Mesothelial cell of epicardium (in vitro differentiated cells): ENCODE results near the gene REXO1. TPM values are rescaled to one million over a fixed set of nuclear protein-coding genes. Genes with fewer than 3 reads are reported as not detected.

ENCODE experiments used
- DNase-seq, 2 experiments: peaks; one replicate each; pipeline ENCODE4 v3.0.0; 2021; ENCODE audit warnings: low spot score in 2 of 2; ENCODE audit not compliant: unreplicated experiment in 2 of 2
- H3K27ac Mint-ChIP-seq: 2 replicates; pipeline ENCODE4 v1.8.0; 2021; ENCODE audit warnings: mixed read lengths
- H3K27me3 Mint-ChIP-seq: 2 replicates; pipeline ENCODE4 v1.8.0; 2021; ENCODE audit warnings: low read depth, mixed read lengths
- H3K36me3 Mint-ChIP-seq: 2 replicates; pipeline ENCODE4 v1.8.0; 2021; ENCODE audit warnings: mixed read lengths
- H3K4me1 Mint-ChIP-seq: 2 replicates; pipeline ENCODE4 v1.8.0; 2021; ENCODE audit warnings: mixed read lengths
- H3K4me3 Mint-ChIP-seq: 2 replicates; pipeline ENCODE4 v1.8.0; 2021; ENCODE audit warnings: mild to moderate bottlenecking, moderate library complexity, mixed read lengths
- H3K9me3 Mint-ChIP-seq: 2 replicates; pipeline ENCODE4 v1.8.0; 2021; ENCODE audit warnings: mixed read lengths
- total RNA-seq: library from RNA; stranded (reverse); gene quantifications from 3 replicates; pipeline ENCODE4 v1.2.1, GENCODE V29; 2021
- TF ChIP-seq, protein P1 (sequence below): fragments of 200-600 bp; sonication (generic); IDR thresholded peaks from one replicate; pipeline ENCODE4 v1.5.0; 2021; ENCODE audit warnings: antibody characterized with exemption; ENCODE audit not compliant: unreplicated experiment

Gene REXO1
- total RNA-seq, 1 donor from 2014 or later: 46.6 TPM

DNA sequence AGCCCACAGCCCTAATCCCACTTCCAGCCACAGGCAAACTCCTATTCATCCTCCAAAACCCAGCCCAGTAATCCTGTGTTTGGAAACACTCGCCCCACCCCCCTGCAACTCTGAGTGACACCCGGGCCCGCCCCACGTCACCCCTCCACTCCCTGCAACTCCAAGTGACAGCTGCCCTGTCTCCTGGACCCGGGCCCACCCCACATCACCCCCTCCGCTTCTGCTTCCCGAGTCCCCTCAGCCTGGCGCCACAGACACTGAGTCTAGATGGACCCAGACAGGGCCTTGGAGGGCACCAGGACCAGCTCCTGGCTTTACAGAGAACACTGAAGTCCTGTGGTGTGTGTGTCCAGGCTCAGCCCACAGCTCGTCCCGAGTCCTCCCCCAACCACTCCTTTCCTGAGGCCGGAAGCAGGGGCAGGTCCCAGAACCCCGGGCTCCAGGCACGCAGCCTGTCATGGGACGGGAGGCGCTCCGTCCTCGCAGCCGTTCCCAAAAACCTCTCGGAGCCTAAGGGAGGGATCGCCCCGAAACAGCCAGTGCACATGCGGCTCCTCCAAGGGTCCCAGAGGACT is 7.7 kb downstream of the REXO1 start:
- TF ChIP-seq, protein P1, sequence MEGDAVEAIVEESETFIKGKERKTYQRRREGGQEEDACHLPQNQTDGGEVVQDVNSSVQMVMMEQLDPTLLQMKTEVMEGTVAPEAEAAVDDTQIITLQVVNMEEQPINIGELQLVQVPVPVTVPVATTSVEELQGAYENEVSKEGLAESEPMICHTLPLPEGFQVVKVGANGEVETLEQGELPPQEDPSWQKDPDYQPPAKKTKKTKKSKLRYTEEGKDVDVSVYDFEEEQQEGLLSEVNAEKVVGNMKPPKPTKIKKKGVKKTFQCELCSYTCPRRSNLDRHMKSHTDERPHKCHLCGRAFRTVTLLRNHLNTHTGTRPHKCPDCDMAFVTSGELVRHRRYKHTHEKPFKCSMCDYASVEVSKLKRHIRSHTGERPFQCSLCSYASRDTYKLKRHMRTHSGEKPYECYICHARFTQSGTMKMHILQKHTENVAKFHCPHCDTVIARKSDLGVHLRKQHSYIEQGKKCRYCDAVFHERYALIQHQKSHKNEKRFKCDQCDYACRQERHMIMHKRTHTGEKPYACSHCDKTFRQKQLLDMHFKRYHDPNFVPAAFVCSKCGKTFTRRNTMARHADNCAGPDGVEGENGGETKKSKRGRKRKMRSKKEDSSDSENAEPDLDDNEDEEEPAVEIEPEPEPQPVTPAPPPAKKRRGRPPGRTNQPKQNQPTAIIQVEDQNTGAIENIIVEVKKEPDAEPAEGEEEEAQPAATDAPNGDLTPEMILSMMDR: no peak
- no peak overlapping the region for H3K4me3 Mint-ChIP-seq
- no peaks in the 10 kb centered on the region for H3K9me3 Mint-ChIP-seq
- H3K27ac Mint-ChIP-seq: no peak overlapping the region
- no peaks in the 10 kb centered on the region for H3K4me1 Mint-ChIP-seq
- no peaks in the 10 kb centered on the region for H3K36me3 Mint-ChIP-seq
- DNase-seq: no peak
- H3K27me3 Mint-ChIP-seq: no peaks in the 10 kb centered on the region

DNA sequence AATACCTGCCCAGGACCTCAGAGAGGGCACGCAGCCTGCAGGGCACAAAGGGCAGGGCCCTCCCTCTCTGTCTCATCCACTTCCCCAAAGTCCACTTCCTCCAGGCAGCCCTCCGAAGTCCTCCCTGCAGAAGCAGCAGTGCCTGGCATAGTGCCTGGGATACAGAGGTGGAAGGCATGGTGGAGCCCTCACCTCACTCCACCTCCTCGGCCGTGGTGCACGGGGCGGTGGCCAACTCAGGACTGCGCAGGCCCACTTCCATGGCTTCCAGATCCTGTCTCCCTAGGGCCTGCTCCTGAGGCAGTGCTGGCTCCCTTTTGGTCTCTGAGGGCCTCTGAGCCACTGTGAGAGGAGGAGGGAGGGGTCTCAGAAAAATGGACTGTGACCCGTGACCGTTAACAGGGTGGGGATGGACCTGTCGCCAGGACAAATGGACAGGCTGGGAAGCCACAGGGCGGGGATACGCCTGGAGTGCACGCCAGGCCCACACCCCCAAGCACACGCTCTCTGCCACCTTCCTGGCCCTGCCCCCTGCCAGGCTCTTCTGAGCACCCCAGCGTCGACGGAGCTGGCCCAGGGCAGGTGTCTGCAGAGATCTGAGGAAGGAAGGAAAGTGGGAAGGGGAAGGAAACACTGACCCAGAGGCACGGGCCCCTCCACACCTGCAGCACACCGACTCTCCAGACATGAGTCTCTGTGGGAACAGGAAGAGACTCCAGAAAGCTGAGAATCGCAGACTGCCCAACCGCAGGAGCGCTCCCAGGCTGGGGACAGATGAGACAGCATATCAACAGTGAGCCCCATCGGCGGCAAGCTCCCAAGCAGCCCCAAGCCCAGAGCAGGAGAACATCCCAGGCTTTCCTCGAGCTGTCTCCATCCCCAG is 8.4 kb downstream of the REXO1 start:
- H3K27me3 Mint-ChIP-seq: no peaks in the 10 kb centered on the region
- no peak overlapping the region for H3K27ac Mint-ChIP-seq
- H3K4me3 Mint-ChIP-seq: no peak overlapping the region
- TF ChIP-seq, protein P1: no peak
- H3K4me1 Mint-ChIP-seq: no peaks in the 10 kb centered on the region
- no peaks in the 10 kb centered on the region for H3K36me3 Mint-ChIP-seq
- no peaks in the 10 kb centered on the region for H3K9me3 Mint-ChIP-seq
- DNase-seq: no peak

DNA sequence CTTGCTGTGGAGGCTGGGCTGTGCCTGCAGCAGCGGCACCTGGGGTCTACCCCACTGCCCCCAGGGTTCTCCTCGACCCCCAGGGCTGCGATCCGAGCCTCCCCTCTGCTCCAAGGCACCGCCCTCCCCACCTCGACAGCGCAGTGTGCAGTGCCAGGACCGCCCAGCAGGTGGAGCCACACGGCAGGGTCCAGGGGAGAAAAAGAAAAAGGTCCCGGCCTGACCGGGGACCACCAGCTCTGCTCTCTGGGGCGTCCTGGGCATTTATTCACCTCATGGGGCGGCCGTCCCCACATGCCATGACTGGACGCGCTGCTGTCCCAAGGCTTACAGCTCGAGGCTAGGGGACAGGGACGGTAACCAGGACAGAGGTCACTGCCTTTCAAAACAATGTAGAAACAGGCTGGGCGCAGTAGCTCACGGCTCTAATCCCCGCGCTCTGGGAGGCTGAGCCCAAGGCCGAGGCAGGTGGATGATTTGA is 10.6 kb downstream of the REXO1 start:
- TF ChIP-seq, protein P1: peak; percentile 94
- no peaks in the 10 kb centered on the region for H3K9me3 Mint-ChIP-seq
- H3K27me3 Mint-ChIP-seq: no peaks in the 10 kb centered on the region
- no peak overlapping the region for H3K27ac Mint-ChIP-seq
- H3K4me3 Mint-ChIP-seq: no peak overlapping the region
- DNase-seq: peak in 1 of 2 experiments; percentile 80
- H3K36me3 Mint-ChIP-seq: no peaks in the 10 kb centered on the region
- no peaks in the 10 kb centered on the region for H3K4me1 Mint-ChIP-seq

DNA sequence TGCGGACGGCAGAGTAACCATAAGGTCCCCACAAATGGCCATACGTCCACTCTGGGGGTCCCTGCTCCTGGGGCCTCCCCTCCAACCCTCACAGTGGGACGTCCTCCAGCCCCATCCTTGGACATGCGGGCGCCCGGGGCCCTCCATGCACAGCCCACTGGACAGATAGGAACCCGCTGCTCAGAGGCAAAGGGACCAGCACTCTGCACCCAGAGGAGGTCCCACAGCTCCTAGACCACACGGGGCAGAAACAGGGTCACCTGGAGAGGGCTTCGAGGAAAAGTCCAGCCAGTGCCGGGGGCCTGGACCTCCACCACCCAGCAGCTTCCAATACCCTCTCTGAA is 11.1 kb downstream of the REXO1 start:
- Mint-ChIP-seq H3K27ac (no peak overlapping the region), H3K27me3 (no peaks in the 10 kb centered on the region), H3K9me3 (no peaks in the 10 kb centered on the region), H3K36me3 (no peaks in the 10 kb centered on the region), H3K4me1 (no peaks in the 10 kb centered on the region), H3K4me3 (no peak overlapping the region)
- DNase-seq: no peak
- TF ChIP-seq, protein P1: no peak

DNA sequence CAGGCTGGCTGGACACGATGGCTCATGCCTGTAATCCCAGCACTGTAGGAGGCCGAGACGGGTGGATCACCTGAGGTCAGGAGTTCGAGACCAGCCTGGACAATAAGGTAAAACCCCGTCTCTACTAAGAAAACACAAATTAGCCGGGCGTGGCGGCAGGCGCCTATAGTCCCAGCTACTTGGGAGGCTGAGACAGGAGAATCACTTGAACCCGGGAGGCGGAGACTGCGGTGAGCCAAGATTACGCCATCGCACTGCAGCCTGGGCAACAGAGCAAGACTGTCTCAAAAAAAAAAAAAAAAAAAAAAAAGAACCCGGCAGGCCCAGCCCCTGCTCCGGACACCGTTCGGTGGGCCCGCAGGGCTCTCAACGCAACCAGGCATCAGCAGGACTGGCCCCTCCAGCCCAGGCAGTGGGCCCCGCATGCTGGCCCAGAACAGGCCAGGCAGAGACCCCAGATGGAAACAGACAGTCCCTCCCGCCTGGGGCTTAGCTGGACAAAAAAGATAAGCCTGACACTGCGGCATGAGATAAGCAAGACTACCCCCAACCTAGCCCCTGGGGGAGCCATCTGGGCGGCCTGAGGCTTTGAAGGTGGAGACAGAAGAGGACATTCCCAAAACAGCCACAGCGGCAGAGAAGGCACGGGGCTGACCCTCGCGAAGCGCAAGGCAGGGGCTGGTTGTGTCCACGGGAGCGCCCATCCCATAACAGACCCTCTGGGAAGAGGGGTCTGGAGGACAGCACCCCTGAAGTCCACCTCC is 11.6 kb downstream of the REXO1 start:
- H3K4me3 Mint-ChIP-seq: no peak overlapping the region
- H3K9me3 Mint-ChIP-seq: no peaks in the 10 kb centered on the region

More for the DNA sequence above, 11.6 kb downstream of the REXO1 start:
- no peak for DNase-seq
- TF ChIP-seq, protein P1: no peak
- Mint-ChIP-seq H3K4me1 (no peaks in the 10 kb centered on the region), H3K36me3 (no peaks in the 10 kb centered on the region), H3K27me3 (no peaks in the 10 kb centered on the region), H3K27ac (no peak overlapping the region)
